Activated naive CD8-positive, alpha-beta T cell treated with anti-CD3 and anti-CD28 coated beads, Interleukin-2, amount 10 ng/mL, durations not matched to agents 7 days and 5 days (primary cell): ENCODE results near the gene TSPAN15. TPM values are rescaled to one million over a fixed set of nuclear protein-coding genes. Genes with fewer than 3 reads are reported as not detected.
"Not testable (repeated sequence)": the region's sequence is repeated elsewhere in the genome, so short reads cannot be mapped to it uniquely, and the experiment has no call there.

ENCODE experiments used
- ATAC-seq: fragments of 150-1000 bp; cut with Tn5 transposase; one replicate; pipeline ENCODE4 v1.10.0; 2021; ENCODE audit warnings: low read depth, moderate library complexity
- POLR2A ChIA-PET: fragments of 350-600 bp; sonication (Branson Sonifier 250); formaldehyde crosslinking; loops from one replicate; lab custom pipeline; 2021; ENCODE audit warnings: antibody characterized with exemption; lab: Charles Lee
- DNase-seq: peaks from one replicate; pipeline ENCODE4 v3.0.0; 2021
- H3K27ac Mint-ChIP-seq: one replicate; pipeline ENCODE4 v1.8.0; 2022; ENCODE audit warnings: mild to moderate bottlenecking, mixed read lengths
- H3K27me3 Mint-ChIP-seq: one replicate; pipeline ENCODE4 v1.8.0; 2022; ENCODE audit warnings: mild to moderate bottlenecking, moderate library complexity, mixed read lengths
- H3K36me3 Mint-ChIP-seq: one replicate; pipeline ENCODE4 v1.8.0; 2021; ENCODE audit warnings: mild to moderate bottlenecking, mixed read lengths
- H3K4me1 Mint-ChIP-seq: one replicate; pipeline ENCODE4 v1.8.0; 2021; ENCODE audit warnings: mixed read lengths
- H3K4me3 Mint-ChIP-seq: one replicate; pipeline ENCODE4 v1.8.0; 2022; ENCODE audit warnings: mild to moderate bottlenecking, moderate library complexity, mixed read lengths
- H3K9me3 Mint-ChIP-seq: one replicate; pipeline ENCODE4 v1.8.0; 2021; ENCODE audit warnings: mixed read lengths
- total RNA-seq, 2 experiments: library from RNA; stranded (reverse); gene quantifications; one replicate each; pipeline ENCODE4 v1.2.3, GENCODE V29; 2021

Gene TSPAN15
- total RNA-seq, 2 experiments from 2014 or later: 4.6 to 4.7 TPM

DNA sequence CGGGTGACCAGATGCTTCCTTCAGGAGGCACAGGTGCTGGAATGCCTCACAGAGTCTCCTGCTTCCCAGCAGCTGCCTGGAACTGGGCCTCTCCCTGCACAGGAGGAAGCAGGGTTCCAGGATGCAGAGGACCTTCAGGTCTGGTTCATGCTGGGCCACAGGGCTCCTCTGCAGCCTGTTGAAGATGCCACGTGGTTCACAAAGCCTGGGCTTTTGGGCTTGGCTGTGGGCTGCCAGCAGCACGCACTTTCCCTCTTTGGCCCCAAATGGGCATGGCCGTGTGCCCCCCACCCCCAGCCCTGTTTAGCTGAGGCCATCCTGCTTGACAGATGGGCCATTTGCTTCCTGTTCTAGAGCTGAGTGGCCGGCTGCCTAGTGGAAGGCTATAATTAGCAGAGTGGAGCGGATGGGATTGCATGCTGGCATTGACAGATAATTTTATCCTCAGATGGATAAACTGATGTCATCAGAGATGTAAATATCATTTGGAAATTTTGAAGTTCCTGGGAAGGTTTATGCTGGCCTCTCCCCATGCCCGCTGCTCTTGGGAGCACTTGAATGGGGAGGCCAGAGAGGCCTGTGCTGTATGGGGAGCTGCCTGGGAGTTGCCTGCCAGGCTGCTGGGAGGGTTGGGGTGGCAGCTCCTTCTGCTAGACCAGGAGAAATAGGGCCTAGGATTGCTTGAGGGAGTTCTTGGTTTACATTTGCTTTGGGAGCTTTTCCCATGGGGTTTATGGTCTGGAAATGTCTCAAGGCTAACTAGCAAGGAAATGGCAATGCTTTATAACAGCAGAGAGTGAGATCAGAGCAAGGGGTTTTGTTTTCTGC, 28.2 kb downstream of the TSPAN15 start:
- DNase-seq (no peak), ATAC-seq (no peak)
- POLR2A ChIA-PET: interaction anchor here (1.4 kb wide), 1 partner anchor 13 kb away, joined by 4 read pairs; no protein-coding TSS in a partner anchor
- Mint-ChIP-seq H3K4me3 (no peak overlapping the region), H3K4me1 (no peaks in the 10 kb centered on the region), H3K27ac (no peak overlapping the region), H3K36me3 (no peaks in the 10 kb centered on the region), H3K9me3 (no peaks in the 10 kb centered on the region), H3K27me3 (peaks cover 14% of the 10 kb centered on the region)

DNA sequence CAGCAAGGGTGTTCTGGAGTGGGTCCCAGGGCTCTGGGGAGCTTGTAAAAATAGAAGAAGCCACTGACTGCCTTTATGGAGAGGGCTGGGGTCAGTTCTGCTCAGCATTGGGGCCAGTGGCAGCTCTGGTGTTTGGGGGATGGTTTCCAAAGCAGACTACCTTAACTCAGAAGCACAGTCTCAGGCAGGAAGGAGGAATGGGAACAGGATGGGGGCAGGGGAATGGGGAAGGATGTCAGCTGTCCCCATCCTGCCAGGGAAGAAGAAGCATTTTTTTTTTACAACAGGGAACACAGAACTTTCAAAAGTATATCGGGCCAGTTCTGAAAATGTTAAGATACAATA, 28.8 kb downstream of the TSPAN15 start:
- Mint-ChIP-seq H3K4me1 (no peaks in the 10 kb centered on the region), H3K9me3 (no peaks in the 10 kb centered on the region), H3K4me3 (no peak overlapping the region), H3K36me3 (no peaks in the 10 kb centered on the region), H3K27me3 (peaks cover 10% of the 10 kb centered on the region), H3K27ac (no peak overlapping the region)
- no peak for DNase-seq
- ATAC-seq: no peak
- POLR2A ChIA-PET: interaction anchor here (1.4 kb wide), 1 partner anchor 12 kb away, joined by 4 read pairs; no protein-coding TSS in a partner anchor

GRCh38 chr10:69481305-69481704, 30.0 kb downstream of the TSPAN15 start:
- Mint-ChIP-seq H3K27me3 (peaks cover 10% of the 10 kb centered on the region), H3K9me3 (no peaks in the 10 kb centered on the region), H3K4me1 (no peaks in the 10 kb centered on the region), H3K27ac (no peak overlapping the region), H3K36me3 (no peaks in the 10 kb centered on the region), H3K4me3 (no peak overlapping the region)
- ATAC-seq: no peak
- POLR2A ChIA-PET: no interaction called here
- no peak for DNase-seq

- no peaks in the 10 kb centered on the region for H3K36me3 Mint-ChIP-seq
Observed at GRCh38 chr10:69481811-69482524, 30.7 kb downstream of the TSPAN15 start.

DNA sequence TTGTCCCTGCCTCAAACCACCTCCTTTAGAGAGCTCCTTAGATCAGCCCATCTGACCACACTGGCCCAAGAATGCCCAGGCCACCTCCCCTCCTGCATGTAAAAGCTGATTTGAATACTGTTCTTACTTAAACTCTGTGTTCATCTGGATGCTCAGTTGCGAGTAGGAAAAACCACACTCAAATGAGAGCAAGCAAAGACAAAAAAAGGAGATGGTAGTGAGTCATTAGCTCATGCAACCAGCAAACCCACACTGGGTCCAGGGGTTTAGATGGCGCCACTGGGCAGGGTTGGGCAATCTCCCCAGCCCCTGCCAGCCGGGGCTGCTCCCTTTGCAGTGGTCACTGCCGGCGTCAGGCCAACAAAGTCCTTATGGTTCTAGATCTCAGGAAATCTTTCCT, 32.7 kb downstream of the TSPAN15 start:
- no peak for DNase-seq
- H3K4me3 Mint-ChIP-seq: no peak overlapping the region
- H3K27ac Mint-ChIP-seq: no peak overlapping the region
- ATAC-seq: no peak
- peaks cover 5% of the 10 kb centered on the region for H3K27me3 Mint-ChIP-seq
- POLR2A ChIA-PET: no interaction called here
- H3K4me1 Mint-ChIP-seq: no peaks in the 10 kb centered on the region
- peaks cover 11% of the 10 kb centered on the region for H3K9me3 Mint-ChIP-seq
- H3K36me3 Mint-ChIP-seq: peaks cover 2% of the 10 kb centered on the region

More at GRCh38 chr10:69481811-69482524, 30.7 kb downstream of the TSPAN15 start:
- no peaks in the 10 kb centered on the region for H3K4me1 Mint-ChIP-seq
- POLR2A ChIA-PET: no interaction called here
- DNase-seq (no peak), ATAC-seq (no peak)
- H3K27me3 Mint-ChIP-seq: peaks cover 10% of the 10 kb centered on the region
- H3K4me3 Mint-ChIP-seq: no peak overlapping the region
- no peak overlapping the region for H3K27ac Mint-ChIP-seq
- no peaks in the 10 kb centered on the region for H3K9me3 Mint-ChIP-seq

DNA sequence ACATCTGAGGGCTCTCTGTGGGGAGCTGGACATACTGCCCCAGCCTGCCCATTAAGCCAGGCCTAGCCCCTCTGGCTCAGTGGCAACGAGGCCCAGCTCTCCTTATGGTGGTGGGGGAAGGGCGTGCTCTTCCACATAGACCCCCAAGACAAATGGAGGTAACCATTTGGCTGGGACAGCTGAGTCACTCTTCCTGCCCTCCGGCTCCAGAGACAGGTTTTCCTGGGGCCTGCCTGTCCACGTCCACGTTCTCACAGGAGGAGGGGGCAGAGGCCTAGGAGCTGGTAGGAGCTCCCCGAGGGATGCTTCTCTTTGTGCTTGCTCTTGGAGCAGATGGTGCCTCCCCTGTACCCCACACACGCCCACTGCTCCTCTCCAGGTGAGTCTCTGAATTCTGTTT, 33.5 kb downstream of the TSPAN15 start:
- H3K4me1 Mint-ChIP-seq: no peaks in the 10 kb centered on the region
- ATAC-seq (no peak), DNase-seq (no peak)
- H3K27me3 Mint-ChIP-seq: peaks cover 5% of the 10 kb centered on the region
- no peak overlapping the region for H3K27ac Mint-ChIP-seq
- H3K4me3 Mint-ChIP-seq: no peak overlapping the region
- POLR2A ChIA-PET: no interaction called here
- H3K9me3 Mint-ChIP-seq: peaks cover 11% of the 10 kb centered on the region
- H3K36me3 Mint-ChIP-seq: peaks cover 2% of the 10 kb centered on the region

- no peaks in the 10 kb centered on the region for H3K4me1 Mint-ChIP-seq
- peaks cover 11% of the 10 kb centered on the region for H3K9me3 Mint-ChIP-seq
- H3K27ac Mint-ChIP-seq: no peak overlapping the region
- DNase-seq (no peak), ATAC-seq (no peak)
- H3K36me3 Mint-ChIP-seq: peaks cover 2% of the 10 kb centered on the region
- POLR2A ChIA-PET: no interaction called here
- H3K4me3 Mint-ChIP-seq: no peak overlapping the region
- no peaks in the 10 kb centered on the region for H3K27me3 Mint-ChIP-seq
Observed at GRCh38 chr10:69486922-69487730, 35.9 kb downstream of the TSPAN15 start.

DNA sequence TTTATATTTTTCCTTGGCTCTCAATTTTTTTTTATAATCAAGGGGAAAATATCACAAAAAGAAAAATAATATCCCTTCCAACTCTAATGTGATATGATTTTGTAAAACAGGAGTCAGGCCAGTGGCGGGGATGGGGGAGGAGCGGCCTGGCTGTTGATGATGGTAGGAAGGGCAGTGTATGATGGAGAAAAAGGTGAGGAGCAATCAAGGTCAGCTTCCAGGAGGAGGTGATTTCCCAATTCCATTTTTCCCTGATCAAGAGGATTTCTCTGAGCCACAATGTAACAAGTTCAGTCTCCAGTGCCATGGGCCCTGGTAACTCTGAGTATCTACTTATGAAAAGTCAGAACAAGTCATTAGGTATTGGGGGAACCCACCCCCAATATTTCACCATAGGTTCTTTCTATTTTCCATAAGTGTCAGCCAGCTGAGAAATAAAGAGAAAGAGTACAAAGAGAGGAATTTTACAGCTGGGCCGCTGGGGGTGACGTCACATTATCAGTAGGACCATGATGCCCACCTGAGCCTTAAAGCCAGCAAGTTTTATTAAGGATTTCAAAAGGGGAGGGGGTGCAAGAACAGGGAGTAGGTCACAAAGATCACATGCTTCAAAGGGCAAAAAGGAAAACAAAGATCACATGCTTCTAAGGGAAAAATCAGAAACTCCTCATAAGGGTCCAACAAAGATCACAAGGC, 37.0 kb downstream of the TSPAN15 start:
- H3K9me3 Mint-ChIP-seq: peaks cover 11% of the 10 kb centered on the region
- H3K4me1 Mint-ChIP-seq, H3K4me3 Mint-ChIP-seq, DNase-seq, H3K27ac Mint-ChIP-seq, H3K36me3 Mint-ChIP-seq, H3K27me3 Mint-ChIP-seq, ATAC-seq, POLR2A ChIA-PET: not testable (repeated sequence)

DNA sequence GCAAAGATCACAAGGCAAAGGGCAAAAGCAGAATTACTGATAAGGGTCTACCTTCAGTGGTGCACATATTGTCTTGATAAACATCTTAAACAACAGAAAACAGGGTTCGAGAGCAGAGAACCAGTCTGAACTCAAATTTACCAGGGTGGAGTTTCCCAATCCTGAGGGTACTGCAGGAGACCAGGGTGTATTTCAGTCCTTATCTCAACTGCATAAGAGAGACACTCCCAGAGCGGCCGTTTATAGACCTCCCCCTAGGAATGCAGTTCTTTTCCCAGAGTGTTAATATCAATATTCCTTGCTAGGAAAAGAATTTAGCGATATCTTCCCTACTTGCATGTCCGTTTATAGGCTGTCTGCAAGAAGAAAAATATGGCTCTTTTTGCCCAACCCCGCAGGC, 37.6 kb downstream of the TSPAN15 start:
- ATAC-seq, H3K36me3 Mint-ChIP-seq, H3K27ac Mint-ChIP-seq, H3K27me3 Mint-ChIP-seq, POLR2A ChIA-PET, H3K4me1 Mint-ChIP-seq, H3K4me3 Mint-ChIP-seq: not testable (repeated sequence)
- DNase-seq: peak; percentile 4
- peaks cover 11% of the 10 kb centered on the region for H3K9me3 Mint-ChIP-seq

GRCh38 chr10:69489506-69490090, 38.3 kb downstream of the TSPAN15 start:
- Mint-ChIP-seq H3K36me3 (peaks cover 2% of the 10 kb centered on the region), H3K4me3 (no peak overlapping the region), H3K9me3 (peaks cover 11% of the 10 kb centered on the region), H3K27me3 (no peaks in the 10 kb centered on the region), H3K4me1 (no peaks in the 10 kb centered on the region), H3K27ac (no peak overlapping the region)
- POLR2A ChIA-PET: no interaction called here
- ATAC-seq: no peak
- peak; percentile 15 for DNase-seq

DNA sequence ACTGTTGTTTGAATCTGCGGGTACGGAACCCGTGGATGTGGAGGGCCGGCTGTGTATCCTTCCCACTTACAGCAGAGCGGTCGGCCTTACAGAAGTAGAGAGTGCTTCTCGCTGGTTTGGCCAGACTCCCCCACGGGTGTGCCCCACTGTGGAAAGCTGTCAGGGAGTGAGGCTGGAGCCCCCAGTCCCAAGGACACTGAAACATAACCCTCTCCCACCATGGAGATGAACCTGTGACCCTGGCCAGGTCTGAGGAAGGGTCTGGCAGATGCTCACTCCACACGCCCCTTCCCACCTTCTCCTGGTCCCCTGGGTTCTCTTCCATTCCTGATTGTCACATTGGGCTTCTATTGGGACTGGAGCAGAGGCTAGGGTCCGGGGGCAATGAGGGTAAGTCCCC, 39.6 kb downstream of the TSPAN15 start:
- H3K27ac Mint-ChIP-seq: no peak overlapping the region
- H3K36me3 Mint-ChIP-seq: peaks cover 2% of the 10 kb centered on the region
- H3K4me1 Mint-ChIP-seq: no peaks in the 10 kb centered on the region
- DNase-seq (peak; percentile 15), ATAC-seq (no peak)
- H3K4me3 Mint-ChIP-seq: no peak overlapping the region
- H3K27me3 Mint-ChIP-seq: no peaks in the 10 kb centered on the region
- peaks cover 11% of the 10 kb centered on the region for H3K9me3 Mint-ChIP-seq
- POLR2A ChIA-PET: no interaction called here

GRCh38 chr10:69491611-69492010, 40.3 kb downstream of the TSPAN15 start:
- peaks cover 2% of the 10 kb centered on the region for H3K36me3 Mint-ChIP-seq
- ATAC-seq: no peak

More at GRCh38 chr10:69491611-69492010, 40.3 kb downstream of the TSPAN15 start:
- Mint-ChIP-seq H3K27ac (no peak overlapping the region), H3K27me3 (no peaks in the 10 kb centered on the region), H3K4me1 (no peaks in the 10 kb centered on the region), H3K9me3 (peaks cover 11% of the 10 kb centered on the region), H3K4me3 (no peak overlapping the region)
- POLR2A ChIA-PET: interaction anchor here (0.5 to 1.5 kb wide), 2 partner anchors 12 to 16 kb away, joined by 4 to 5 read pairs; no protein-coding TSS in a partner anchor
- peak; percentile 18 for DNase-seq
